ENCODE measurements around the gene REEP5.

Gene REEP5

GRCh38 chr5:112880219-112880964 is 41.6 kb downstream of the REEP5 start:
- no peak for DNase-seq (ENCODE audit: low spot score)
- in situ Hi-C loops (cut with MboI; ENCODE audit: low sequenced_read_pairs, unreplicated experiment): no loop called here
- no peak for TF ChIP-seq CTCF (IDR thresholded peaks at IDR 0.05; ENCODE audit: borderline replicate concordance, control extremely low read depth, extremely low read depth, insufficient read depth, missing control alignments)

GRCh38 chr5:112878760-112879159 is 43.3 kb downstream of the REEP5 start:
- no peak for TF ChIP-seq CTCF (IDR thresholded peaks at IDR 0.05; ENCODE audit: borderline replicate concordance, control extremely low read depth, extremely low read depth, insufficient read depth, missing control alignments)
- in situ Hi-C loops (cut with MboI; ENCODE audit: low sequenced_read_pairs, unreplicated experiment): no loop called here
- DNase-seq (ENCODE audit: low spot score): no peak

GRCh38 chr5:112878101-112878500 is 43.9 kb downstream of the REEP5 start:
- DNase-seq (ENCODE audit: low spot score): no peak
- in situ Hi-C loops (cut with MboI; ENCODE audit: low sequenced_read_pairs, unreplicated experiment): no loop called here
- no peak for TF ChIP-seq CTCF (IDR thresholded peaks at IDR 0.05; ENCODE audit: borderline replicate concordance, control extremely low read depth, extremely low read depth, insufficient read depth, missing control alignments)

GRCh38 chr5:112876362-112876761 is 45.7 kb downstream of the REEP5 start:
- no peak for DNase-seq (ENCODE audit: low spot score)
- TF ChIP-seq CTCF (IDR thresholded peaks at IDR 0.05; ENCODE audit: borderline replicate concordance, control extremely low read depth, extremely low read depth, insufficient read depth, missing control alignments): no peak
- in situ Hi-C loops (cut with MboI; ENCODE audit: low sequenced_read_pairs, unreplicated experiment): no loop called here

GRCh38 chr5:112870966-112871365 is 51.1 kb downstream of the REEP5 start:
- no peak for DNase-seq (ENCODE audit: low spot score)
- in situ Hi-C loops (cut with MboI; ENCODE audit: low sequenced_read_pairs, unreplicated experiment): no loop called here
- no peak for TF ChIP-seq CTCF (IDR thresholded peaks at IDR 0.05; ENCODE audit: borderline replicate concordance, control extremely low read depth, extremely low read depth, insufficient read depth, missing control alignments)

- no peak for TF ChIP-seq CTCF (IDR thresholded peaks at IDR 0.05; ENCODE audit: borderline replicate concordance, control extremely low read depth, extremely low read depth, insufficient read depth, missing control alignments)
- no peak for DNase-seq (ENCODE audit: low spot score)
- in situ Hi-C loops (cut with MboI; ENCODE audit: low sequenced_read_pairs, unreplicated experiment): no loop called here
These were observed 52.1 kb downstream of the REEP5 start for GRCh38 chr5:112869948-112870347.

All from GM13976 (cell line).